ENCODE results near the gene IL4R. TPM values are rescaled to one million over a fixed set of nuclear protein-coding genes. Genes with fewer than 3 reads are reported as not detected.
A peak's percentile ranks its signal among the peaks of the same experiment; 100 is the strongest.

IL4R gene
- total and polyA plus RNA-seq, 10 donors = 39.3 to 319 (median 160) TPM

GRCh38 chr16:27332105-27332504, 18.3 kb downstream of the IL4R start:
- TF ChIP-seq POLR2A (IDR thresholded peaks at IDR 0.05) = no peak
- peak in 1 of 3 donors; percentile 83 for TF ChIP-seq POLR2AphosphoS5 (IDR thresholded peaks at IDR 0.05)
- WGBS, 5 donors = 46 to 61% (median 57%) methylated on average over 6 of the region's 6 CpGs
- H3K4me1 ChIP-seq = peaks cover 55 to 99% (median 71%) of the 10 kb centered on the region in 6 donors

GRCh38 chr16:27333104-27333503, 19.3 kb downstream of the IL4R start:
- peaks cover 0 to 88% (median 44%) of the 10 kb centered on the region in 6 donors for H3K36me3 ChIP-seq
- H3K27ac ChIP-seq = peak overlapping the region in 6 of 8 donors; percentile 92 to 100 (median 96)
- H3K27me3 ChIP-seq (replicated peaks in 1 of 7) = no peaks in the 10 kb centered on the region
- H3K9me3 ChIP-seq = no peaks in the 10 kb centered on the region
- DNase-seq = peak; percentile 15
- TF ChIP-seq CTCF (IDR thresholded peaks at IDR 0.05 in 8 of 11, conservative IDR thresholded peaks at IDR 0.05 in 3 of 11) (no peak), POLR2AphosphoS5 (IDR thresholded peaks at IDR 0.05) (no peak), POLR2A (IDR thresholded peaks at IDR 0.05) (no peak)
- H3K4me1 ChIP-seq = peaks cover 45 to 99% (median 61%) of the 10 kb centered on the region in 6 donors
- no peak overlapping the region for H3K4me3 ChIP-seq
- intact Hi-C loops (cut with DNase I; ENCODE audit: low total_unique reads) = no loop called here
- WGBS, 5 donors = 85 to 94% (median 88%) methylated on average over 6 of the region's 6 CpGs

More at GRCh38 chr16:27332105-27332504, 18.3 kb downstream of the IL4R start:
- intact Hi-C loops (cut with DNase I; ENCODE audit: low total_unique reads) = no loop called here
- Histone ChIP-seq H3K9me3 (no peaks in the 10 kb centered on the region), H3K27me3 (replicated peaks in 1 of 7) (no peaks in the 10 kb centered on the region), H3K4me3 (no peak overlapping the region), H3K36me3 (peaks cover 0 to 78% (median 44%) of the 10 kb centered on the region in 6 donors), H3K27ac (peak overlapping the region; percentile 55 to 100 (median 94))
- DNase-seq = peak; percentile 19

GRCh38 chr16:27333549-27333948, 19.8 kb downstream of the IL4R start:
- H3K27me3 ChIP-seq (replicated peaks in 1 of 7) = no peaks in the 10 kb centered on the region
- peak overlapping the region in 4 of 8 donors; percentile 94 to 100 (median 98) for H3K27ac ChIP-seq
- H3K4me1 ChIP-seq = peaks cover 41 to 99% (median 57%) of the 10 kb centered on the region in 6 donors
- H3K4me3 ChIP-seq = no peak overlapping the region
- H3K9me3 ChIP-seq = no peaks in the 10 kb centered on the region
- DNase-seq = peak; percentile 16
- 90 to 99% (median 96%) methylated on average over 3 of the region's 3 CpGs for WGBS, 5 donors
- H3K36me3 ChIP-seq = peaks cover 0 to 92% (median 47%) of the 10 kb centered on the region in 6 donors
- TF ChIP-seq POLR2AphosphoS5 (IDR thresholded peaks at IDR 0.05) (no peak), POLR2A (IDR thresholded peaks at IDR 0.05) (no peak), CTCF (IDR thresholded peaks at IDR 0.05 in 8 of 11, conservative IDR thresholded peaks at IDR 0.05 in 3 of 11) (no peak)
- intact Hi-C loops (cut with DNase I; ENCODE audit: low total_unique reads) = no loop called here

GRCh38 chr16:27334192-27334764, 20.5 kb downstream of the IL4R start:
- H3K4me1 ChIP-seq = peaks cover 33 to 99% (median 50%) of the 10 kb centered on the region in 6 donors
- TF ChIP-seq POLR2AphosphoS5 (IDR thresholded peaks at IDR 0.05) (no peak), CTCF (IDR thresholded peaks at IDR 0.05 in 8 of 11, conservative IDR thresholded peaks at IDR 0.05 in 3 of 11) (no peak), POLR2A (IDR thresholded peaks at IDR 0.05) (no peak)
- DNase-seq = no peak
- H3K27me3 ChIP-seq (replicated peaks in 1 of 7) = no peaks in the 10 kb centered on the region
- intact Hi-C loops (cut with DNase I; ENCODE audit: low total_unique reads) = no loop called here
- no peaks in the 10 kb centered on the region for H3K9me3 ChIP-seq
- peaks cover 0 to 99% (median 52%) of the 10 kb centered on the region in 6 donors for H3K36me3 ChIP-seq
- no peak overlapping the region for H3K4me3 ChIP-seq
- 92 to 95% (median 92%) methylated on average over 10 of the region's 10 CpGs for WGBS, 5 donors
- peak overlapping the region in 4 of 8 donors; percentile 11 to 52 (median 39) for H3K27ac ChIP-seq

All from spleen (tissue), 11 donors.